HG02840 (cell line): ENCODE measurements around the gene QPCTL.
"Not testable (repeated sequence)": the region's sequence is repeated elsewhere in the genome, so short reads cannot be mapped to it uniquely, and the experiment has no call there.

ENCODE experiments used
- ATAC-seq: cut with Tn5 transposase; IDR thresholded peaks from one replicate; pipeline ENCODE4 v1.9.1; 2021; ENCODE audit warnings: mild to moderate bottlenecking, moderate library complexity, moderate number of reproducible peaks; ENCODE audit not compliant: unreplicated experiment, low FRiP score

QPCTL gene

GRCh38 chr19:45674946-45675345 is 17.5 kb upstream of the QPCTL start:
- no peak for ATAC-seq

DNA sequence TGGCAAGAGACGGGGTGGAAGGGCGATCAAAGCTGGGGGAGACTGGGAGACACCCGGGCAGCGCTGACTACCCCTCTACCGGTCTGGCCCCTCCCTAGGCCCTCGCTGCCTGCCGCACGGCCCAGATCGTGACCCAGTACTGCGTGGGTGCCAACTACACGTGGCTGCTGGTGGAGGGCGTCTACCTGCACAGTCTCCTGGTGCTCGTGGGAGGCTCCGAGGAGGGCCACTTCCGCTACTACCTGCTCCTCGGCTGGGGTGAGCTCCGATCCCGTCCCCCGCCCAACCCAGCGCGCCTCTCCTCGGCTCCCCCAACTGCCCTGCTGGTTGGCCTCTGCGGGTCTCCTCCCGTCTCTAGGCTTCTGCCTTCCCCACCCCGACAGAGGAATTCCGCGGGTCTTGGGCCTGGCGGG is 15.6 kb upstream of the QPCTL start:
- no peak for ATAC-seq

DNA sequence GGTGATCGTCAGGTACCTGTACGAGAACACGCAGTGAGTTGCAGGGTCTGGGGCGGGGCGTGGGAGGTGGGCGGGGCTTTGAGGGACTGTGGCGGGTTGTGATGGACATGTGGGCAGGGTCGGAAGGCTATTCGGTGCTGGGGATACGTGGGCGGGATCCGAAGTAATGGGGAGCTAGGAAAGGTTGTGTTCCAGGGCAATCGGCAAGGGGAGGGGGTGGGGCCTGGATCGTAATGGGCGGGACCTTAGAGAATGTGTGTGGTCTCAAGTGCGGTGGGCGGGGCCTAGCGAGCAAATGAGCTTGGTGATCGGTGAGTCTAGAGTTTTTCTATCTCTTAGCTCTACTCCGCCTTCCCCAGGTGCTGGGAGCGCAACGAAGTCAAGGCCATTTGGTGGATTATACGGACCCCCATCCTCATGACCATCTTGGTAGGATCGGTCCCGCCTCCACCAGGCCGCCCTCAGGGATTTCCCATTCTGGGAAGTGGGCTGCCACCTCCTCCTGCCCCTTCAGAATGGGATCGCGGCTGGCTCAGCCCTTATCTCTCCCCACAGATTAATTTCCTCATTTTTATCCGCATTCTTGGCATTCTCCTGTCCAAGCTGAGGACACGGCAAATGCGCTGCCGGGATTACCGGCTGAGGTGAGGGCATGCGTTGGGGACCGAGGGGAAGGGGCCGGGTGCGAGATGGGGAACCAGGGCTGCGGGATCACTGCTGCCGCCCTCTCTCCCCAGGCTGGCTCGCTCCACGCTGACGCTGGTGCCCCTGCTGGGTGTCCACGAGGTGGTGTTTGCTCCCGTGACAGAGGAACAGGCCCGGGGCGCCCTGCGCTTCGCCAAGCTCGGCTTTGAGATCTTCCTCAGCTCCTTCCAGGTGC is 14.9 kb upstream of the QPCTL start:
- no peak for ATAC-seq

DNA sequence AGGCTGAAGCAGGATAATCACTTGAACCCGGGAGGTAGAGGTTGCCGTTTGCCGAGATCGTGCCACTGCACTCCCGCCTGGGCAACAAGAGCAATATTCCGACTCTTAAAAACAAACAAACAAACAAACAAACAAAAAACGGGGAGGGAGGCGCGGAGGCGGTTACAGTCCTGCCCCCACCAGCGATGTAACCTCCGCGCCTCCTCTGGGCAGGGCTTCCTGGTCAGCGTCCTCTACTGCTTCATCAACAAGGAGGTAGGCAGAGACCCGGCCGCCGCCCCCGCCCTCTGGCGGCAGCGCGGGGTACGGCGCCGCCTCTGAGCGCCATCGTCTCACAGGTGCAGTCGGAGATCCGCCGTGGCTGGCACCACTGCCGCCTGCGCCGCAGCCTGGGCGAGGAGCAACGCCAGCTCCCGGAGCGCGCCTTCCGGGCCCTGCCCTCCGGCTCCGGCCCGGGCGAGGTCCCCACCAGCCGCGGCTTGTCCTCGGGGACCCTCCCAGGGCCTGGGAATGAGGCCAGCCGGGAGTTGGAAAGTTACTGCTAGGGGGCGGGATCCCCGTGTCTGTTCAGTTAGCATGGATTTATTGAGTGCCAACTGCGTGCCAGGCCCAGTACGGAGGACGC is 11.0 kb upstream of the QPCTL start:
- ATAC-seq: peak; percentile 58

DNA sequence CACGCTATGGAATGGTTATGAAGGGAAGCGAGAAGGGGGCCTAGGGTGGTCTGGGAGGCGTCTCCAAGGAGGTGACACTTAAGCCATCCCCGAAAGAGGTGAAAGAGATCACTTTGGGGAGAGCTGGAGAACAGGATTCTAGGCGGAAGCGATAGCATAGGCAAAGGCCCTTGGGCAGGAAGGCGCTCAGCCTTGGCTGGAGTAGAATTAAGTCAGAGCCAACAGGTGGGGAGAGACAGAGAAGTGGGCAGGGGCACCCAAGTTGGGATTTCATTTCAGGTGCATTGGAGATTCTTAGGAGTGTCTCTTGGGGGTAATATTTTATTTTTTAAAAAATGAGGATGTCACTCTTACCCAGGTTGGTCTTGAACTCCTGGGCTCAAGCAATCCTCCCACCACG is 10.3 kb upstream of the QPCTL start:
- ATAC-seq: no peak

DNA sequence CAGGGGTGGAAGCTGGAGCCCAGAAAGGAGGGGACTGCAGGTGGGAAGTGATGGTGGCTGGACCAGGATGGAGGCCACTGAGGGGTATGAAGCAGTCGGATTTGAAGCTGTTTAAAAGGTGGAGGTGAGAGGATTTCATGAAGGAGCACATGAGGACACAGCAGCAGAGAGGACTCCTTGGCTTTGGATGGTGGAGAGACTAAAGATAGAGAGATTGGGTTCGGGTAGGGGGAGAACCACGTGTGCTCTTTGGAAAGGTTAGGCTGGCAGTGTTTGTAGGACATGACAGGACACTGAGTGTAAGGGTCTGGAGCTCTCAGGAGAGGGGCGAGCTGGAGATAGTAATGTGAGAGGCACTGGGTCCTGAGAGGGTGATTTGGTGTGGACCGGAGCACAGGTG is 9.6 kb upstream of the QPCTL start:
- no peak for ATAC-seq

GRCh38 chr19:45685045-45685444 is 7.4 kb upstream of the QPCTL start:
- ATAC-seq: not testable (repeated sequence)

- no peak for ATAC-seq
Observed at GRCh38 chr19:45687599-45687998, 4.9 kb upstream of the QPCTL start.

DNA sequence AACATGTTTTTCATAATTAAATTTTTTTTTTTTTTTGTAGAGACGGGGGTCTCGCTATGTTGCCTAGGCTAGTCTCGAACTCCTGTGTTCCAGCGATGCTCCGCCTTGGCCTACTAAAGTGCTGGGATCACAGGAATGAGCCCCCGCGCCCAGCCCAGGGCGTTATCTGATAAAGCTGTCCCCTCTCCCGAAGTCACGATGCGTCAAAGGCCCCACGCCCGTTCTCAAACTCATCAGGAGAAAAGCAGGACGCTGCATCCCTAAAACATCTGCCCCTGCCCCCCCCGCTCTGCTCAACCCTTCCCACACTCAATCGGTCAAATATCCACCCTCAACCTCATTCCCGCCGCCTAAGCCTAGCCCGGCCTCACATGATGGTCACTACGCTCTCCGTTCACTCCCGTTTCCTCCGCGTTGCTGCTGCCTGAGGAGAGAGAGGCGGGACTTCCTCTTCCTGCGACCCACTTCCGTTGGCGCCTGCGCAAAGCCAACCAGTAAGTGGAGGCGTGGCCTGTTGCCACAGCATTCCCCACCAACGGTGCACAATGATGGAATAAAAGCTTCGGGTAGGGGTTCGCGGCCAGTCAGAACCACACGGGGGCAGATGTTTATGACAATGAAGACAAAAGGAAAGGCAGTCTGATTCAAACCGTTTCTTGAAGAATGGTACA is 815 bp upstream of the QPCTL start, which contains the start of gene SNRPD2:
Gene SNRPD2 (minus strand): TSS at position 438 of the 671 bp plus-strand sequence. CDS start 65 bp downstream, at position 373.
- peak; percentile 49 for ATAC-seq

DNA sequence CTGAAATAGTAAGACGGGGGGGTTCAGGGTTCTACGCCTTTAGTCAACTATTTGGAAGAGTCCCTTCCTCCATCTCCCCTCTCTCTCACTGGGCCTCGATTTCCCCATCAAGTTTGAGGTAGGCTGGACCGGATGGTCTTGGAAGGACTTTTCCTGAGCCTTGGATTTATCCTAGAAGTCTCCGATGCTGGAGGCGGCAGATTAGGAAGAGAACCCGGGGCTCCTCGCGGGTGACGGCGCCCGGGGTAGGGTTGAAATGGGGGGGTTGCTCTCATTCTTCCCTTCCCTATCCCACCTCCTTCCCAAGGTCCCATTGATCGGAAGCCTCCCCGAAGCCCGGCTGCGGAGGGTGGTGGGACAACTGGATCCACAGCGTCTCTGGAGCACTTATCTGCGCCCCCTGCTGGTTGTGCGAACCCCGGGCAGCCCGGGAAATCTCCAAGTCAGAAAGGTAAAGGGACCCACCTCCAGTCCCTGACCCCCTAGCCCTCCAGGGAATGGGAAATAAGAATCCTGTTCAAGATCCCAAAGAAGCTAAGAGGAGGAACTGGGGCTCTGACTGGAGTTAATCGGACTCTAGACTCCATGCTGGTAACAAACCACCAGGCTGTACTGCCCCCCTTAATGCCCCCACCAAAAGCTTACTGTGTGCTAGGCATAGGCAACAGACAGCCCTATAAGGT is 781 bp downstream of the QPCTL start:
- ATAC-seq: no peak

DNA sequence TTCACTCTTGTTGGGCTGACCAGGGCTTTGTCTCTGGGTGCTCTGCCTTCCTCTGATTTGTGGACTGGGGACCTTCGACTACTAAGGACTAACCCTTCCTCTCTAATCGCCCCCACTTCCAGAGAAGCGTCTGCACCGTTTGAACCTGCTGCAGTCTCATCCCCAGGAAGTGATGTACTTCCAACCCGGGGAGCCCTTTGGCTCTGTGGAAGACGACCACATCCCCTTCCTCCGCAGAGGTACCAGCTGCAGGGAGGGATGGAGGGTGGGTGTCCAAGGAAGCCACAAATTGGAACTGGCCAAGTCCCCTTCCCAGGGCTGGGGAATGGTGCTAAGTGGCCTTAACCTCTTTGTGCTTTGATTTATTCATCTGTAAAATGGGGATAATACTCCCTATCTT is 9.2 kb downstream of the QPCTL start:
- ATAC-seq: no peak

GRCh38 chr19:45705115-45705514 is 12.6 kb downstream of the QPCTL start:
- no peak for ATAC-seq

DNA sequence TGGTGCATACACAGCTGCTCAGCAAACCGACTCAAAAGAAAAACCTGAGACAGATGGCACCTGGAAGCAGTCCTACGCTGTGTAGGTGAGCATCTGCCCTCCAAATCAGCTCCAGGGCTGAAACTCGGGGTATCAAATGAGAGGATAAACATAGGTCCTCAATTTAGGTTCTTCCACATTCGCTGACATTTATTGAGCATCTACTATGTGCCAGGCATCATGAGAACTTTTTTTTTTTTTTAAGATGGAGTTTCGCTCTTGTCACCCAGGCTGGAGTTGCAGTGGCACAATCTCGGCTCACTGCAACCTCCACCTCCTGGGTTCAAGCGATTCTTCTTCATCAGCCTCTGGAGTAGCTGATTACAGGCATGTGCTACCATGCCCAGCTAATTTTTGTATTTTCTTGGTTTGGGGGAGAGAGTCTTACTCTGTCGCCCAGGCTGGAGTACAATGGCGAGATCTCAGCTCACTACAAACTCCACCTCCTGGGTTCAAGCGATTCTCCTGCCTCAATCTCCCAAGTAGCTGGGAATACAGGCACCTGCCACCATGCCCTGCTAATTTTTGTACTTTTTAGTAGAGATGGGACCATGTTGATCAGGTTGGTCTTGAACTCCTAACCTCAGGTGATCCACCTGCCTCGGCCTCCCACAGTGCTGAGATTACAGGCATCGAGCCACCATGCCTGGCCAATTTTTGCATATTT is 13.4 kb downstream of the QPCTL start:
- ATAC-seq: no peak

DNA sequence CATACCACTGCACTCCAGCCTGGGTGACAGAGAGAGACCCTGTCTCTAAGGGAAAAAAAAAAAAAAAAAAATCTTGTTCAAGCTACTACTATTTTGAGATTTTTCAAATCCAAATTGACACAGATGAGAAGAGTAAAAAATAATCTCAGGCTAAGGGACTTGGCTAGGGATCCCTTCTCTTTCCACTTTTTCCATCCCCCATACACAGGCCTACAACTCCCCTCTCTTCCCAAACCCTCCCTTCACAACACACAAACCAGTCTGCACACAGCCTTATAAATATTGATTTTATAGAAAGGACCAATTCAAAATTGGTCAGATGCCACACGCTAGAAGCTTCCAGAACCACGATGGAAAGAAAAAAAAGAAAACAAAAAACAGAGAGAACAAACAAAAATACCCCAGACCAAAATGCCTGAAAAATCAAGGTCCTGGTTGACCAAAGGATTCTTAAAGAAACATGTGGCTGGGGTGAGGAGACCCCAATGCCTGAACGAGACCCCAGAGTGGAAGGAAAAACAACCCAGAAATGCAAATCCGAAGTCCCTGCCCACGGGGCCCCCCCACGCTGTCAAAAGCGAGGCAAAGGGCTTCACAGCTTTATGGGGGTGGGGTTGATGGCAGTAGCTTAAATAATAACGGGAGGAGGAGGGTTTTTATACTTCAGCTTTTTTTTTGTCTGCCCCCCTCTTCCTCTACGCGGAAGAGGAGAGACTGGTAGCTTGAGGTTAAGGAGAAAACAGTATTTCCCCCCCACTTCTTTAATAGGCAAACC is 18.1 kb downstream of the QPCTL start:
- no peak for ATAC-seq

- no peak for ATAC-seq
Observed at GRCh38 chr19:45711851-45712698, 19.6 kb downstream of the QPCTL start.

DNA sequence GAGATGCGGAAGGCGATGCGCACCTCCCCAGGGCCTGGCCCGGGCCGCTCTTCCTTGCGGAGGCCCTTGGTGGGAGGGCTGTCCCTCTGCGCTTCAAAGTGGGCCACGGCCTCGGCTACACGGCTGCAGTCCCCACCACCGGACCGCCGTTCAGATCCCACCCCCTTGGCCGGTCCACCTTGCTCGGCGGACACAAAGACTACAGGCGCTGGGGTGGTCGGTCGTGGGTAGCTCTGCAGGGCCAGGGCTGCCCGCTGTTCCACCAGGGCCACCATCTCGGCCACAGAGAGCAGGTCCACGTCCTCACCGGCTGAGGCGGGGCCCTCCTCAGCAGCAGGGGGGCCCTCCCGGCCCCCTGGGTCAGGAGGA is 20.2 kb downstream of the QPCTL start:
- no peak for ATAC-seq

- ATAC-seq: no peak
Observed at GRCh38 chr19:45713141-45713540, 20.7 kb downstream of the QPCTL start.

DNA sequence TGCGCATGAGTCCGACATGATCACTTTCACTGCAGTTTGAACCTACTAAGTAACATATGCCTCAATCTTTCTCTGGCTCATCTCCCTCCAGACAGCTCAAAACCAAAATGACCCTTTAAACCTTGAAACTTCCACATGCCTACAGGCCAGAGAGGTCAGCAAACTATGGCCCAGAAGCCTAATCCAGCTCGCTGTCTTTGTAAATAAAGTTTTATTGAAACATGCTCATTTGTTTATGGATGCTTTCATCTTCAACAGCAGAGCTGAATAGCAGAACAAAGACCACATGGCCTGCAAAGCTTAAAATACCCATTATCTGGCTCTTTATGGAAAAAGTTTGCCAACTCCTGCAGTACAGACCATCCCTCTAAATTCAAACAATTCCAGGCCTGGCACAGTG is 22.7 kb downstream of the QPCTL start:
- ATAC-seq: no peak
